ENCODE results near the gene SCAMP4. TPM values are rescaled to one million over a fixed set of nuclear protein-coding genes. Genes with fewer than 3 reads are reported as not detected.

The SCAMP4 gene
- total RNA-seq, 1 donor from 2014 or later: 71.8 TPM

DNA sequence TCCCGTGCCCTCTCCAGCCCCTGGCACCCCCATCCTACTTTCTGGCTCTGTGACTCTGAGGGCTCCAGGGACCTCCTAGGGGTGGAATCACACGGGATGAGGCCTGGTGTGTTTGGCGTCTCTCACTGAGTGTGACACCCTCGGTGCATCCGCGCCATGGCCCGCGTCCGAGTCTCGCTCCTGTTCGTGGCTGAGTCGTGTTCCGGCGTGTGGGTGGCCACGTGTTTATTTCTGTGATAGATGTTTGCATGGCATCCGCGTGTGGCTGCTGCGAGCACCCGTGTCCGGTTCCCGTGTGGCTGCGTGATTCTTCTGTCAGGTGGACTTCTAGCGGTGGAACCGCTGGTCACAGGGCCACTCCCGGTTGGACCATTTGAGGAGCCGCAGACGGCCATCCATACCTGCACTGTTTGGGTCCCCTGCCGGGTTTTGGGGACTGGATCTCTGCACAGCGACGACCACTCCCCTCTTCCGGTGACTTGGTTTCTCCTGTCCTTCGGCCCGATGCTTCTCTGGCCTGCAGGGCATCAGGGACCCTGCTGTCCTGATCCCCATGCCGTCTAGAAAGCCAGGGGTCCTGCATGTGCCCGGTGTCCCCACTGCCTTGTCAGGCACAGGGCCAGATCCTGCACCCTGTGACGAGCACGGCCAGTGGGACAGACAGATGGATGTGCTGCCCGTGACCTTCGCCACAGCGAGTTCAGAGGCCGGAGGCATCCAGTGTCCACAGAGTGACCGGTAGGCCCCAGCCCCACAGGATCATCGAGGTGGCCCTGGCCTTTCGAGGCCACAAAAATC is 44.3 kb downstream of the SCAMP4 start:
- Mint-ChIP-seq H3K4me3 (ENCODE audit: unreplicated experiment) (no peak overlapping the region), H3K4me1 (ENCODE audit: unreplicated experiment) (peaks cover 8% of the 10 kb centered on the region)
- TF ChIP-seq, protein P1, sequence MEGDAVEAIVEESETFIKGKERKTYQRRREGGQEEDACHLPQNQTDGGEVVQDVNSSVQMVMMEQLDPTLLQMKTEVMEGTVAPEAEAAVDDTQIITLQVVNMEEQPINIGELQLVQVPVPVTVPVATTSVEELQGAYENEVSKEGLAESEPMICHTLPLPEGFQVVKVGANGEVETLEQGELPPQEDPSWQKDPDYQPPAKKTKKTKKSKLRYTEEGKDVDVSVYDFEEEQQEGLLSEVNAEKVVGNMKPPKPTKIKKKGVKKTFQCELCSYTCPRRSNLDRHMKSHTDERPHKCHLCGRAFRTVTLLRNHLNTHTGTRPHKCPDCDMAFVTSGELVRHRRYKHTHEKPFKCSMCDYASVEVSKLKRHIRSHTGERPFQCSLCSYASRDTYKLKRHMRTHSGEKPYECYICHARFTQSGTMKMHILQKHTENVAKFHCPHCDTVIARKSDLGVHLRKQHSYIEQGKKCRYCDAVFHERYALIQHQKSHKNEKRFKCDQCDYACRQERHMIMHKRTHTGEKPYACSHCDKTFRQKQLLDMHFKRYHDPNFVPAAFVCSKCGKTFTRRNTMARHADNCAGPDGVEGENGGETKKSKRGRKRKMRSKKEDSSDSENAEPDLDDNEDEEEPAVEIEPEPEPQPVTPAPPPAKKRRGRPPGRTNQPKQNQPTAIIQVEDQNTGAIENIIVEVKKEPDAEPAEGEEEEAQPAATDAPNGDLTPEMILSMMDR (IDR thresholded peaks at IDR 0.05; ENCODE audit: unreplicated experiment): no peak

DNA sequence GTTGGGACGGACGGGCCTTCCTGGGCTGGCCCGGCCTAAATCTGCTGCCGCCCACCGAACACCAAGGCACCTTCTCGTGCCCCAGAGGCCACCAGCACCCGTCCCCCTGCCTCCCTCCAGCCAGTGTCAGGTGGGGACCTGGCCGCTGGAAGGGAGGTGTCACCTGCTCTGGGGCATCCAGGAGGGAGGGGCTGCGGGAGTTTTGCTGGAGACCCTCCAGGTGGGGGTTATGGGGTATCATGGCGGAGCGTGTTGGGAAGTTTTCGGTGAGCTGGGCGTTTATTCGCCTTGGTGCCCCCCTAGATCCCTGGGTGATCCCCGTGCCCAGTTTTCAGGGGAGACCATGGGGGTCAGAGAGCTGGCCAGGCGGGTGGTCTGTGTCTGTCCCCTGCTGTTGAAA is 45.4 kb downstream of the SCAMP4 start:
- H3K9me3 Mint-ChIP-seq (ENCODE audit: unreplicated experiment): no peaks in the 10 kb centered on the region
- H3K36me3 Mint-ChIP-seq (ENCODE audit: low read depth, unreplicated experiment): peaks cover 9% of the 10 kb centered on the region
- H3K27me3 Mint-ChIP-seq (ENCODE audit: unreplicated experiment): peaks cover 2% of the 10 kb centered on the region
- H3K4me1 Mint-ChIP-seq (ENCODE audit: unreplicated experiment): peaks cover 8% of the 10 kb centered on the region
- DNase-seq (ENCODE audit: low spot score): no peak
- TF ChIP-seq, protein P1 (IDR thresholded peaks at IDR 0.05; ENCODE audit: unreplicated experiment): no peak
- no peak overlapping the region for H3K4me3 Mint-ChIP-seq (ENCODE audit: unreplicated experiment)
- H3K27ac Mint-ChIP-seq (ENCODE audit: unreplicated experiment): no peak overlapping the region

More for the DNA sequence above, 44.3 kb downstream of the SCAMP4 start:
- Mint-ChIP-seq H3K36me3 (ENCODE audit: low read depth, unreplicated experiment) (peaks cover 9% of the 10 kb centered on the region), H3K9me3 (ENCODE audit: unreplicated experiment) (no peaks in the 10 kb centered on the region), H3K27me3 (ENCODE audit: unreplicated experiment) (peaks cover 2% of the 10 kb centered on the region), H3K27ac (ENCODE audit: unreplicated experiment) (no peak overlapping the region)
- DNase-seq (ENCODE audit: low spot score): no peak

DNA sequence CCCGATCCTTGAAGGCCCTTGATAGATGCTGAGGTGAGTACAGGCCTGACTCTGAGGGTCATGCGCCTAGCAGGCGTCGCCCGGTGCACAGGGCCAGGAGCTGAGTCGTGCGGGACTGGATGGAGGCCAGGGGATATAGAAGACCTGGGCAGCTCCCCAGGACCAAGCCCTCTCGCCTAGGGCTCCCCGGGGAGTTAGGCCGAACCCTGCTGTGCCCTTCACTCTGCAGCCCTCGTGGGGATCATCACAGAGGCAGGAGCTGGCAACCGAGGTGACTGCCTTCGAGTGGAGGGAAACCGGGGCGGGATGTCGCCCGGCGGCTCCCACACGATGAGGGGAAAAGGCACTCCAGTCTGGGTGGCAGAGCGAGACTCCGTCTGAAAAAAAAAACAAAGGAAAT is 47.4 kb downstream of the SCAMP4 start:
- H3K36me3 Mint-ChIP-seq (ENCODE audit: low read depth, unreplicated experiment): peaks cover 9% of the 10 kb centered on the region
- TF ChIP-seq, protein P1 (IDR thresholded peaks at IDR 0.05; ENCODE audit: unreplicated experiment): no peak
- H3K27me3 Mint-ChIP-seq (ENCODE audit: unreplicated experiment): no peaks in the 10 kb centered on the region
- DNase-seq (ENCODE audit: low spot score): no peak
- no peak overlapping the region for H3K4me3 Mint-ChIP-seq (ENCODE audit: unreplicated experiment)
- H3K27ac Mint-ChIP-seq (ENCODE audit: unreplicated experiment): no peak overlapping the region
- H3K9me3 Mint-ChIP-seq (ENCODE audit: unreplicated experiment): no peaks in the 10 kb centered on the region
- H3K4me1 Mint-ChIP-seq (ENCODE audit: unreplicated experiment): peaks cover 4% of the 10 kb centered on the region

DNA sequence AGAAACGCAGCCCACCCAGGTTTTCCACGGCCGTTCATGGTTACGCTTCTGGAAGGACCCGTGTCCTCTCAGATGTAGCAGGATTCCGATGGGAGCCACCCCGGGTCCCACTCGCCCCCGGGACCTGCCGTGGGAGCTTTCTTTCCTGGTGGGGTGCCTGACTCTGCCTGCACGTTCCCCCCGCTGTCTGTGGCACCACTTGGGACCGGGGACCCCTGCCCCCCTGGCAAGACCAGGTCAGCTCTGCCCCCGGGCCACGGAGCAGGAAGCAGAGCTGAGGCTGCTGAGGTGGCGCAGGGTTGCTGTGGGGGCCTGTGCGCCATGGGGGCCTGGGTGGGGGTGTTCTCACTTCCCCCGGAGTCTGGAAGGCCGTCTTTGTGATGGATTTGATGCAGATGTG is 47.8 kb downstream of the SCAMP4 start:
- Mint-ChIP-seq H3K27me3 (ENCODE audit: unreplicated experiment) (no peaks in the 10 kb centered on the region), H3K27ac (ENCODE audit: unreplicated experiment) (no peak overlapping the region), H3K9me3 (ENCODE audit: unreplicated experiment) (no peaks in the 10 kb centered on the region), H3K4me3 (ENCODE audit: unreplicated experiment) (no peak overlapping the region), H3K4me1 (ENCODE audit: unreplicated experiment) (peaks cover 4% of the 10 kb centered on the region), H3K36me3 (ENCODE audit: low read depth, unreplicated experiment) (peaks cover 9% of the 10 kb centered on the region)
- no peak for DNase-seq (ENCODE audit: low spot score)
- TF ChIP-seq, protein P1 (IDR thresholded peaks at IDR 0.05; ENCODE audit: unreplicated experiment): no peak

DNA sequence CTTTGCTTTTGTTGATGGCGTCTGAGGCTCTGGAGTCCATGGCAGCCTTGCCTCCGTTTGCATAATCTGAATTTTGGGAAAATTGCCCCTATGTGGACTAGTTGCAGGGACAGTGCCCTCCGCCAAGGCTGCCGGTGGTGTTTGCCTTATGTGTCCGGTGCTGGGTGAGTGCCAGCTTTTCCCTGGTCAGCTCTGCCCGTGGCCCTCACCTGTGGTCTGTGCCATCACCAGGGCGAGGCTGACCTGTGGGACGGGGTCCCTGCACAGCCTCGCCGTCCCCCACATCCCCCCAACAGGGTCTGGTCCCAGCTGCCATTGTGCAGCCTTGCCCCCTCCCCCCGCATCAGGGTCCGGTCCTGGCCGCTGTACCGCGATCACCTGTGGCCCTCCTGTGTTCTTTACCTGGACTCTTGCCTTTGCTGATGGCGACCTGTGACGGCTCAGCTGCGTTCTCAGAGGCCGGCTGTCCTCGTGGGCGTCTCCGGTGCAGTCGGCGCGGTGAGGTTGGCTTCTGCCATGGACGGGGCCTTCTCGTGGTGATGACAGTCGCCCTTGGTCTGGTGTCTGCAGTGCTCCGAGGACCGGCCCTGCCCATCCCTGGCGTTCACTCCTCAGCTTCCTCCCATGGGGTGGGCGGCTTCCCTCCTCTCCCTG is 48.4 kb downstream of the SCAMP4 start:
- Mint-ChIP-seq H3K4me1 (ENCODE audit: unreplicated experiment) (peaks cover 4% of the 10 kb centered on the region), H3K27ac (ENCODE audit: unreplicated experiment) (no peak overlapping the region), H3K27me3 (ENCODE audit: unreplicated experiment) (no peaks in the 10 kb centered on the region), H3K36me3 (ENCODE audit: low read depth, unreplicated experiment) (peaks cover 7% of the 10 kb centered on the region), H3K4me3 (ENCODE audit: unreplicated experiment) (no peak overlapping the region), H3K9me3 (ENCODE audit: unreplicated experiment) (no peaks in the 10 kb centered on the region)
- TF ChIP-seq, protein P1 (IDR thresholded peaks at IDR 0.05; ENCODE audit: unreplicated experiment): no peak
- DNase-seq (ENCODE audit: low spot score): no peak
